ENCODE measurements around the gene KISS1.

Gene KISS1

DNA sequence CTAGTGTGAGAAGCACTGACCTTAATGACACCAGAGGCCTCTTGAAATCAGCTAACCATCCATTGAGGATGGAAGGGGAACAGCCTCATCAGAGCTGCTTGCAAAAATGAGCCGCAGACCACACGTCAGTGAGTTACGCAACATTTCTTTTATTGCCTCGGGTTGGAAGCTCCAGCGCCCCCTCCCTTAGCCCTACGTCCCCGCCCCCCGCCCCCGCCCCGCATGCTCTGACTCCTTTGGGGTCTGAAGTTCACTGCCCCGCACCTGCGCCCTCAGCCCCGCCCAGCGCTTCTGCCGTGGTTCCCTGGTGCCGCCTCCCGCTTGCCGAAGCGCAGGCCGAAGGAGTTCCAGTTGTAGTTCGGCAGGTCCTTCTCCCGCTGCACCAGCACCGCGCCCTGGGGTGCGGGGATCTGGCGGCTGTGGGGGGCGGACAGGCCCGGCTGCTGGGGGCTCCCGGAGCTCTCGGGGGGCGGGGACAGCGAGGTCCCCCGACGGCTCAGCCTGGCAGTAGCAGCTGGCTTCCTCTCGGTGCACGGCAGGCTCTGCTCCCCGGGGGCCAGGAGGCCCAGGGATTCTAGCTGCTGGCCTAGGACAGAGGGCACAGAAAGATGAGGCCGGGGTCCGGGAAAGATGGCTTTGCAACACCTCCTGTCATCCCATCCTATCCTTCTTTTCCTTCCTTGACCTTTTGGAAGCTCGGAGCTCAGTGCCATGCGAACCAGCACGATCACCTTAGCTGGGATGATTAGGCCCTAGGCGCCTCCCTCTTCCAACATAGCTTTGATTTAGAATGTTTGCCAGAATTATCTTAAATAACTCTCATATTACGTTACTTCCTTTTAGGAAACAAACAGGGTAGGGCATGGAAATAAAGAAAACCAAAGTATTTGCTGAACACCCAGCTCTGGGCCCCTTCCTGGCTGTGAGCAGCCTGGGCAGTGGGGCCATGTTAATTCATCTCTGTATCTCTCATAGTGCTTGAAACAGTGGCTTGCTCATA lies 5.8 kb downstream of the KISS1 start:
- DNase-seq, result no peak

DNA sequence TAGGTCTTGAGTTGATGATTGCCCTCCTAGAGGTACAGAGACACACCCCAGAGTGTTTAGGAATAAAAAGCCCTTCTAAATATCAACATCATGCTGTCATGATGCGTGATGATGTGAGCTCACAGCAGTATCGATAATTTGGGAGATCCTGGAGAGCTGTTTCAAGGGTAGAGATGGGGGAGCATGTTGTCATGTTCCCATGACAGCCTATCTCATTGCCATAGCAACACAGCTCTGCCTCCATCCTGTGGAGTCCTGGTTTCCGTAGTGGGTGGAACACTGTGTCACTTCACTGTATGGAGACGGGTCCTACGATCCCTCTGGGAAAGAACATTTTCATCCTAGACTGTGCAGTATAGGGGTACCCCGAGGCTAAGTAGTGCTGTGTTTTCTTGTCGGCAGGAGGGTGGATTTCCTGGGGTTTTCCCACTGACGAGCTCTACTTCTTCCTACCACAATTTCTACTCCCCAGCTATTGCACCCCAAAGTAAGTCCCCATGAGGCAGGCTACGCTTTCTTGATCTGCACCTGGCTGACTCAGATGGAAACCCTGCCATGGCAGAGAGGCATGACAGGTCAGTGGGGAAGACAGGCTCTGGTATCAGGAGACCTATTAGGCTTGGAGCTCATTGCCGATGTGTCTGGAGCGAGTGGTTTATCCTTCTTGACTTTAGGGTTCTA lies 7.2 kb downstream of the KISS1 start:
- no peak for DNase-seq

DNA sequence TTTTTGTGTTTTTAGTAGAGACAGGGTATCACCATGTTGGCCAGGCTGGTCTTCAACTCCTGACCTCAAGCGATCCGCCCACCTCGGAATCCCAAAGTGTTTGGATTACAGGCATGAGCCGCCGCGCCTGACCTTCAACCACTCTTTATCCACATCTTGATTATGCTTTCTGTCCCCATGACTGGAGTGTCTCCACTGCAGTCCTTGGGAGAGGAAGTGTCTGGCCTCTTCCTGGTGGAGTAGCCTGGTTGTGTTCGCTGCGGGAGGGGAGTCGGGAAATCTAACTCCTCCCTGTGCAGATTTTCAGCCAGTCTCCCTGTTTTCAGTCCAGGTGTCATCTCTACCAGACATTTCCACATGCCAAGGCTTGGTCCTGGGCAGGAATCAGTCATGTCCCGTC lies 9.7 kb downstream of the KISS1 start:
- DNase-seq, result no peak

DNA sequence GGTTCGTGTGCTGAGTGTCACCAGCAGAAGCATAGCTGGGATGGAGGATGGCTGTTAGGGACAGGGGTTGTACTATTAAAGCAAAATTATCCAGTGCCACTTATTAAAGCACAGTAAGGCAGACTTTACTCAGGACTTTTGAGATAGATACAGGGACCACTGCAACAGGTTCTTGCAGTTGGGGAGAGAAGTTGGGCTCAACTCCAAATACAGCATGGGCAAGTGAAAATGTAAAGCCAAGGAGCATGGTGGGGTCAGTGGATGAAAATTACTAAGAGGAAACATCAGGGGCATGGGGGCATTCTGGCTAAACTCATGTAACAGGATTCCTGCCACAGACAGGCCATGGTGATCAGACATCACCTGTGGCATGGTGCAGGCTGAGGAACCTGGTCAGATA lies 15.2 kb downstream of the KISS1 start:
- no peak for DNase-seq

DNA sequence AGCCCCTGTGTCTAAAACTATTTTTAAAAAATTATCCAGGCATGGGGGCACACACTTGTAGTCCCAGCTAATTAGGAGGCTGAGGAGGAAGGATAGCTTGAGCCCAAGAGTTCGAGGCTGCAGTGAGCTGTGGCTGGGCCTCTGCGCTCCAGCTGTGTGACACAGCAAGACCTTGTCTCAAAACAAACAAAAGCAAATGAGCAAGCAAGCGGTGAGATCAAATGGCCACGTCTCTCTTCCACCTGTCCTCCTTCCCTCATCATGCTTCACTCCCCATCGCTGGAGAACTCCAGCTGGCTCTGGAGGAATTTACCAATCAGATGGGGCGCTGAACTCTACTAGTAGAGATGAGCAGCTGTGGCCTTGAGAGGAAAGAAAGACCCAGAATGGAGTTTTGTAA lies 16.2 kb downstream of the KISS1 start:
- DNase-seq, result no peak

DNA sequence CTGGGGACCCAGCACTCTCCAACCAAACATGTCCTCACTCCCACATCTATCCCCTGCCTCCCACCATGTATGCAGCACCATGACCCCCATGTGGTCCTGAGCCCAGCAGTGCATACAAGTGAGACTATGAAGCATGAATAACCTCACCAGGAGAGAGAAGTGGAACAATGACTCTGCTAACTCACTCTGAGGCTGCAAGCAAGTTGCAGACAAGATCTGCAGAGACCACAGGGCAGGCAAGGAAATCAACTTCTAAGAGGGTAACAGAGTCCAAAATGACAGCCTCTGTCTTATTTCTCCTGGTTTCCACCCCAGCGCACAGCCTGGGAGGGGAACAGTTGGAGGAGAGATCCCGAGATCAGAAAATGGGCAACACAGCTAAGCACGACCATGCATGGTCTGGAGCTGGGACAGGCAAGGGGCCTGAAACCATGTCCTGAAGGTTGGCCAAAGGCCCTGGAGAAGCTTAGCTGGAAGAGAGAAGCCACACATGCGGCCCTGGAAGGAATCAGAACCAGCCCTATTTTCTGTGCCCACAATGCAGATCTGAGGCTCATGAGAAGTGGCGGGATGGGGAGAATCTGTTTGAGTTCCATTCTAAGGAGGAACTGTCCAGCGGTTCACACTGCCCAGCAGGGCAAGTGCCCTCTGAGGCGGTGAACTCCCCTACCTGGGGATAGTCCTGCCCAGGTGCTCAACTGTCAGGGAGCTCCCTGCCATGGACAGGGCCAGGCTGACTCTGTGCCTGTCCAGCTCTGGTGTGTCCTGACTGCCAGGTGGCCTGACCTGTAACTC lies 17.6 kb downstream of the KISS1 start:
- DNase-seq, result no peak

DNA sequence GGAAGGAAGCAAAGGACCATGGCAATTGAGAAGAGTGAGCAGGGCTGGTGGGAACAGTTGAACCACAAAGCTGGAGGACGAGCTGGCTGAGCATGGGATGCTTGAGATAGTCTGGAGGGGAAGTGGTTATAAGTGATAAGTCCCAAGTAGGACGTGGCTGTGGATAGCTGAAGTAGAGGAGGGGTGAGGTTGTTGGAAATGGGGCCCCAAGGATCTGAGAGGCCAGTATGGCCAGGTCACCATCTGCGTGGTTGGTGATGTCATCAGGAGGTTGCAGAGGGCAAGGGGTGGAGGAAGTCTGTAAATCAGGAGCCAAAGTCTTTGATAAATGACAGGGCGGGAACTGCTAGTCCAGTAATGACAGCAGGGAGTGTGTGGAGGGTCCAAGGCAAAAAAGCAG lies 19.2 kb downstream of the KISS1 start:
- no peak for DNase-seq

DNA sequence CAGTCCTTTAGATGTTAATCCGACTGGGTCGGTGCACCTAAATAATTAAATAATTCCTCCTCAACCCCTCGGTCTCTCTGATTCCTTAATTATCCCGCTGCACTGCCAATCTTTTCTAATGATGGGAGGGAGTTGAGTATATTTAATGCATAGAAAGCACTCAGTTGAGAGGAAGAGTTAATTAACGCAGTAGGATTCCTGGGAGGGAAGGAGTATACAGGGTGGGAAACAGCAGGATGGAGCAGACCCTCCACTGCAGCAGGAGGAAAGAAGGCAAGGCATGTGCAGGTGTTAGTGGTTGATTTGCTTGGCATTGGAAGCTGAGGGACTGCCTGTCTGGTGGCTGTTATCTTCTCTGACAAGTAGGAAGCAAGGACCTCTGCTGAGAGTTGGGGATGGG lies 20.2 kb downstream of the KISS1 start:
- DNase-seq, result no peak

DNA sequence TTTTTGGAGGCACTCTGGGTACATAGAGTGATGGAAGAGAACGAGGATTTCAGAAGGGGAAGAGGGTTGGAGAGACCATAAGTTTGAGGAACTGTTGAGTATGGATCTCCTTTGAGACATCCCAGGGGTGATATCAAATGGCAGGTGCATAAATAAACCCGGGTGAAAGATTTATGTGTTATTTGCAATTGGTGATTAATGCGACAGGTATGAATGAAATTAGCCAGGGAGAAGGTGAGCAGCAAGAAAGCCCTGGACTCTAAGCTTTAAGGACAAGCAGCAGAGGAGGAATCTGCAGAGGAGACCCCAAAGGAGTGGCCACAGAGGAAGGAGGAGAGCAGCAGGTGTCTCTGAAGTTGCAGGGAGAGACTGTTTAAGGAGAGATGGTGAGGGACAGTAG lies 21.3 kb downstream of the KISS1 start:
- no peak for DNase-seq

DNA sequence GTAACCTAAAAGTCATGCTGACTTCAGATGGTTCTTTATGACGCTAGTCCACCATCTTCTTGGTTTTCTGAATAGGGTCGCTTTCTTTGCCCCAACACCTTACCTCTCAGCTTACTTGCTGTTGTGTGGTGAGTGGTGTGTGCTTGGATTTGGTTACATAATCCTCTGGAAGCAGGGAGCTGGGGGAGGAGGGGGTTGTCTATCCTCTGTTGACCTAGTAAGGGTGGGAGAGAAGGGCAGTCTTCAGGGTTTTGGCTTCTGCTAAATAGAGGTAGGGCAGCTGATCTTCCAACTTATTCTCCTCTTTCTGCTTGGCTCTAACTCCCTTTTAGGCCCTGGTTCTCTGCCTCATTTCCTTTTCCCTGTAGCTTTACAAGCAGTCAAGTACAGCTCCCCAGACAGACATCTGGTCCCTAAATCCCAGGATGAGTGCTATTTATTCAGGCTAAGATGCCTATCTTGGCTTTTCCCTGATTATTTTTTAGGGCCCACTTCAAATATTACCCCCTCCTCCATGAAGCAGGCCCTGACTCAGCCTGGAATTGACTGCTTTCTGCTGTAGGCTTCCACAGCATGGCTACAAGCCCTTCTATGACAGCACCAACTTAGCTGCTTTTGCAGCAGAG lies 23.8 kb downstream of the KISS1 start:
- no peak for DNase-seq

DNA sequence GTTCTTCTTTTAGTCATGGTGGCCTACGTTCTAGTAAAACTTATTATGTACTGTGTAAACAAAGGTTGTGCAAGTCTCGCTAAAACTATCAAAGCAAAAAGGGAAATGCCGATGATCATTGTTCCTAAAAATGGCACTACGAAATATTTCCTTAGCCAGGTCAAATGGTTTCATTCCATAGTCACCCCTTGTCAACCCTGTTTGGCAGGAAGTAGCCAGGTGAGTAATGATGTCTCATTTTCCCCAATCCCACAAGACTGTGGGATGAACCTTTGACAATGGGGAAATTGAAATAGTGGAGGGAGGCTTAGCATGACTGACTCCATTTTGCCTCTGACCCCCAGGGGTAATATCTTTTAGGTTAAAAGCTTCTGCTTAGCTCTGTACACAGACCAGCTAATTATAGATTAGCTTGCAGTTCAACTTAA lies 24.5 kb downstream of the KISS1 start:
- DNase-seq, result no peak

DNA sequence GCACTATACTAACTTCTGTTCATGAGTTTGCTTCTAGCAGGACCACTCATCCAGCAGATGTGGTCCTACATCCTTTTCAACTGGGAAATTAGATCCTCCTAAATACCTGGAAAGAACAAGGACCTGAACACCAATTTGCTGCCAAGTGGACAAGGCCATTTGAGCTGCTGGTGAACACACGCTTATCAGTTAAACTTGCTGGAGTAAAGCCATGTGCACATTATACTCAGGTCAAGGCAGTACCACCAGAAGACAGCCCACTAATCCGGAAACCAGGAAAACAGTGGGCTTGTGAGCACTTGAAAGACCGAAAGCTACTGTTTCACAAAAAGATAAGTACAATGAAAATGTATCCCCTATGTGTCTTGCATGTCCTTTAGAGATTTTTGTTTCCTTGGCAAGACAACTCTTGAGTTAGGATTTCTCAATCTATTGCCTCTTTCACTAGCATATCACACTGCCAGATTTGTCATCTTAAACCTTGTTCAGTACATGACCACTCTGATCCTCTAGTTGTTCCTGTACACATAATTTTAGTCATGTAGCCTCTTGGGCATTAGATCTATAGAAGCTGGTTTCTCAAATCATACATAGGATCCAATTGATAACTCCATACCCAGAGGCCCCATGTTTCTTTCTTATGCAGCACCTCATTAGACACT lies 25.7 kb downstream of the KISS1 start:
- DNase-seq, result no peak

DNA sequence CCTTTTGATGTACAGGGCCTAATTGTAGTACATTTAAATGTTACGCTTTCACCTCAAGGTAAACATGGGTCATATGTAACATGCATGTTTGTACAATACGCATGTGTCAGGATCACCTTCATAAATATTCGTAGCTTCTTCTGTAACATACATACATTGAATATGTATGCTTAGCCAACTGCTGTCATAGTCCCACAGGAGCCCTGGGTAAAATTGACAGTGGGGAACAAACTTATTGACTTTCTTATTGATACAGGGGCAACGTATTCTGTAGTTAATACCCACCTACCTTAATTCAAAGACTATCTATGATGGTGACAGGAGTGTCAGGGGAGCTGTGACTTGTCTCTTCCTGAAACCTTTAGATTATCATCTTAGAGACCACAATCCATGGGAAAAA lies 26.4 kb downstream of the KISS1 start:
- DNase-seq, result no peak

DNA sequence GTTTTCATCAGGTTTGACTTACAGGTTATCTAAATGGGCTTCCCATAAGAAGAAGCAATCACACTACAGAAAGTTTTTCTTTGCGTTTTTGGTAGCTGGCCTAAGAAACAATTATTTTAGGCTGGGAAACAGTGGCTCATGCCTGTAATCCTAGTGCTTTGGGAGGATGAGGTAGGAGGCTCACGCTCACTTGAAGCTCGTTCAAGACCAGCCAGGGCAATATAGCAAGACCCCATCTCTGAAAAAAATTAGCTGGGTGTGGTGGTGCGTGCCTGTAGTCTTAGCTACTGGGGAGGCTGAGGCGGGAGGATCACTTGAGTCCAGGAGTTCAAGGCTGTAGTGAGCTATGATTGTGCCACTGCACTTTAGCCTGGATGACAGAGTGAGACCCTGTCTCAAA lies 28.6 kb downstream of the KISS1 start:
- DNase-seq, result no peak

DNA sequence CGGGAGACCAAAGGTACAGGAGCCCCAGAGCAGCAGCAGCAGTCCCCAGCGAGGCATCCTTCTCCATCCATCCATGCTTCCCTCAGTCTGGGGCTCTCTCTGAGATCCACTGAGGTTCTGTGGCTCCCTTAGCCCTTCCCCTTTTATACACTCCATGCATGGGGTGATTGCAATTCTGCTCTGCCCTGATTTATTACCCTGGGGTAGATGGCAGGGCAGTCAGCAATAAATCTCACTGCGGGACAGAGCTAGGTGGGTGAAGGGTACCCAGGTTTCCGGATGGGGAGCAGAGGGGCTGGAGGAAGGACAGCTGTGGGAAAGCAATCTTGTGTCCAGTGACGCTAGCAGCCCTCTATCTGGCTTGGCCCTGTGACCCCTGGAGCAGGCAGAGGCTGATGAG lies 30.1 kb downstream of the KISS1 start, which contains the start of gene REN:
Gene REN (minus strand): TSS at position 119 of the 400 bp plus-strand sequence. CDS start 44 bp downstream, at position 75.
- DNase-seq, result no peak

DNA sequence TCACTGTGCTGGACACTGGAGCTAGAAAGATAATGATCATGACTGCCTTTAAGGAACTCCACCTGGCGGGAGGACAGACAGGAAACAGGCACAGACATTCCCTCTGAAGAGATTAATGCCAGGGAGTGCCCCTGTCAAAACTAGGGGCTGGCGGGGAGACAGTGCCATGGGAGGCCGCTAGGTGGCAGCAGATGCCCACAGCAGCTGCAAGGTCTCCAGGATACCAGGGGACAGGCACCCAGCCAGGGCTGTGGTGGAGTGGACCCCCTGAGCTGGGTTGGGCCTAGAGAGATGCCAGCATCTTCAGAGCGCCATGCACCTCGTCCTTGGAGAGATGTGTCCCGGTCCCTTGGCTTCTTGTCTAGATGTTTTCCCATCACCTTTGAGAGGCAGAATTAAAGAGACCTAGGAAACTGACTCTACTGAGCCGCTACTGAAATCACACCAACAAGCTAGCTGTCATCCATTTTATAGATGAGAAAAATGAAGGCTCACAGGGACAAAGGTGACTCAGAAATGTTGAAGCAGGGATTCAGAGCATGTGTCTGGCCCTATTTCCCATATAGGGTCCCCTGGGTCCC lies 33.7 kb downstream of the KISS1 start:
- peak; percentile 45 for DNase-seq

DNA sequence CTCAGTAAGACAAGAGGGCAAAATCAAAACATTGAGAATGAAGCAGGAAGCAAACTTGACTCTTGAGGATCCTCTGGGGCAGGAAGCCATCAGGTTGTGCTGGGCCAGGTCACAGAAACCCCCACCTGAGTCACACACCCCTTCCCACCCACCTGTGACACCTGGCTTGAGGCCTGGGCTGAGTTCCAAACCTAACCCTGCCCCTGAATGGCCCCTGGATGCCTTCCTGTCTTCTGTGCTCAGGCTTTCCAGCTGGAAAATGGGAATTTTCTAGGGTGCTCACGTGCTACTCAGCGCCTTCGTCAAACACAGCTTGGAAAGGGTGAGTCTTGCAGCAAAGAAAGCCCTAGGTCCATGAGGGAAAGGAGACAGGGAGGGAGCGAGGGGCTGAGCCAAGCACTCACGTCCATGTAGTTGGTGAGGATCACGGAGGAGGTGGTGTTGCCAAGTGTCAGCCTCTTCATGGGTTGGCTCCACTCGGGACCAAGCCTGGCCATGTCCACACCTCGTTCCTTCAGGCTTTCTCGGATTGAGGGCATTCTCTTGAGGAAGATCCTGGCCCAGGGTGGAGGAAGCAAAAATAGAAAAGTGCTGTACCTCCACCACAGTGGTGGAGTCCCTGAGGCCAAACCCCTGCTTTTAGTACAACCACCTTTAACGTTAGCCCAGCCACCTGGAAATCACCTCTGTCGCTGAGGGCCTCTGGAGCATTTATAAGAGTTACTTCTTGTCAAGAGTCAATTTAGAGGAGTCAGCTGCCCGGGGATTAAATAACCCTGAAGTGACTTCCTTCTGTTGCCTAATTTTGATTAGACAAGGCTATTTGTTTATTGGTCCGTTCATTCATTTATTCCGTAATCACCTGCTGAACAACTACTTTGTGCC lies 34.4 kb downstream of the KISS1 start:
- no peak for DNase-seq

DNA sequence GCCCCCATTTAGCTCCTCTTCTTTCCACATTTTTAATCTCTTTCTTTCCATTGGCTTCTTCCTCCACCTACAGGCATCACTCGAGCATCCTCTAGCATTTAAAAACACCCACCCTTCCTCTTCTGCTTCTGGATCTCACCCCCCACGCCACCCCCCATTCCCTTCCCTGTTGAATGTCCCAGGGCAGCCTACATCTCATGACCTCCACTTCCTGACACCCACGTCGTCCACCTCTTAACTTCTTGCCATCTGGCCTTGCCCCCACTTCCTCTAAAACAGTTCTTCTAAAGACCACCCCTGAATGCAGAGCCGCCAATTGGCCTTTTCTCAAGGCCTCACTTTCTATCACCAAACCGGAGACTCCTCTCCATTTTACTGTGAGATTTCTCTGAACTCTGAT lies 38.3 kb downstream of the KISS1 start:
- DNase-seq, result no peak

DNA sequence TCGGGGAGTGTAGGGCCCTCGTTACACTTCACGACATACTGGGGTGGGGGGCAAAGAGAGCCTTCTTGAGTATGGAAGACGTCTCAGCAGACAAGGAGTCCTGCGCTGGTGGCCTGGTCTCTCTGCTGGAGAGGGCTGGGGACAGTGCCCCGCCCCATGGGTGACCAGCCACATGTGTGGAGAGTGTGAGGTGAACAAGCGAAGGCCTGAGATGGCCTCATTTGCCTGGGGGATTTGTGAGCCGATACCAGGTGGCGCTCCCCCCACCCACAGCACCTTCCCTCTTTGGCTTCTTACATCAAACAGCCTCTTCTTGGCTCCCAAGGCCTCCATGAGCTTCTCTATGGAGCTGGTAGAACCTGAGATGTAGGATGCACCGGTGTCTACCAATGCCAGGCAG lies 40.4 kb downstream of the KISS1 start:
- no peak for DNase-seq

DNA sequence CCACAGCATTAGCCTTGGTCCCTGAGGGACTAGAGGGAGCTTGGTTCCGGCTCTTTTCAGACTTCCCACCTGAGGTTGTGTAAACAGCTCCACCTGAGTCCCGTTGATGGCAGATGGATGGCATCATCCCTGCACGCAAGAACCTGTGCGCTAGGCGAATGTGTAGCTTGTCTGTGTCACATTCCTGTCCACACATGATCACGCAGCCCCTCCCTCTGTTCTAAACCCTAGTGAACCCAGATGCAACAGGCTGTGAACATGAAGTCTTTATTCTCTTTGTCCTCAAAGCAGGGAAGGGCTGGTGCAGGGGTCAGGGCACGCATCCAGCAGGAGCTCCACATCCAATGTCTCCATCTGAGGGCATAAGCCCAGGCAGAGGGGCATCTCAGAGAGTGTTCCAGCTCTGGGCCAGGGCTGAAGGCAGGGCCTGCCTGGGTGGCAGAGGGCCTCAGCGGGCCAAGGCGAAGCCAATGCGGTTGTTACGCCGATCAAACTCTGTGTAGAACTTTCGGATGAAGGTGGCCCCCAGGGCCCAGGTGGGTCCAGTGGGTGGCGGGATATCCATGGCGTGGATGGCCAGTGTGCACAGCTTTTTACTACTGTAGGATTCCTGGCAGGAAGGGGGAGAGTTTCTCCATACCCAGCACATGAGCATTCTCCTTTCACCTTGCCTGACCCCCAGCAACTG lies 41.6 kb downstream of the KISS1 start:
- no peak for DNase-seq

Measured in NCI-H748 treated with DMSO at 0.1 percent for 48 hours (cell line).